Kidney capillary endothelial cell (primary cell): ENCODE results near the gene AMTN.

ENCODE experiments used
- DNase-seq: peaks from one replicate; pipeline ENCODE4 v3.0.0-alpha.2; 2018; ENCODE audit warnings: low spot score

Gene AMTN

DNA sequence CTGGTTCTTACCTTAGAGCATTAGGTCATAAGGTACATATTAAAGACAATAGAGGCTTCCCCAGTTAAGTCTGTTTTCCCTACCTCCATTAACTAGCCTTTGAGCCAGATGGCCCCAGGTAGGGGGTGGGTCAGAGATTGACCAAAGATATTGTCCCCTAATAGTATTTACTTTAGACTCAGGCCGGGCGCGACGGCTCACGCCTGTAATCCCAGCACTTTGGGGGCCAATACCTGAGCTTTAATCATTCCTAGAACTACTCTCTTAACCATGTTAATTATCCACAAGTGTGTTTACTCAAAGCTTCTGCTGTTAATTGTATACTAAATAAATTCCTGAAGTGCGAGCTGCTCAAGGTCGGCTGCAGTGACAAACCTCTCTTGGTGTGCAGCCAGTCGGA is 45.7 kb downstream of the AMTN start:
- no peak for DNase-seq

DNA sequence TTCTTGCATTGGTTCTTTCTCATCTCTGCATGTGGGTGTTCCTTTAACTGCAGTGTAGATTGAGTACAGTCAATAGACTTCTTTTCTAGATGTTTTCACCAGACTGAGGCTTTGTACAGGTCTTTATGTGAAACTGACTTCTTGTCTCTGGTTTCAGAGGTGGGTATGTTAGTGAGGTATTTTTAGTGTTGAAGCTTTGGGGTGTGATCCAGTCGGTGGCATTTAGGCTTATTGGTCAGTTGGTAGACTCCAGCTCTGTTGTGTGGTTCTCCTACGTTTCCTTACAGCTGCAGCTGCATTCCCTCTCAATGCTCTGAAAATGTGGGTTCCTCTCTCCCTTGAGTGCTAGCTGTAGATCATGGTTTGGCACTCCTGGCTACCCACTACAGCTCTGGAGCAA is 52.4 kb downstream of the AMTN start:
- DNase-seq = no peak

GRCh38 chr4:70571772-70572171 is 53.4 kb downstream of the AMTN start:
- DNase-seq = no peak

DNA sequence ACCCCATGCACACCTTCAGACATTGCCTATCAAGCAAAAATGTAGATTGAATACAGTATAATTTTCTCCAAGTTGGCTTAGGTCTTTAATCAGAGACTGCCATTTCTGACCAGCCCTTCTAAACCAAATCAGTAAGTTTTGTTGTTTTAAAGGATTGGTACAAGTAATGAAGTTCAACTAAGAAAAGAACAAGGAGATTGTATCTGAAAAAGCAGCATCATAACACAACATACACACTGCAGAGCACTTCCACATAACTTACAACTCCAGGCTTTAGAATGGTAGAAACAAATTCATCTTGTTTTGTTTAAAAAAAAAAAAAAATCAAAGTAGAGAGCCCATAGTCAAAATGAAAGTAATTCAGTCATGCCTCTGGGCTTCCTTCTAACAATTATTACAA is 57.6 kb downstream of the AMTN start:
- no peak for DNase-seq

- no peak for DNase-seq
Observed at GRCh38 chr4:70577220-70577927, 59.0 kb downstream of the AMTN start.

DNA sequence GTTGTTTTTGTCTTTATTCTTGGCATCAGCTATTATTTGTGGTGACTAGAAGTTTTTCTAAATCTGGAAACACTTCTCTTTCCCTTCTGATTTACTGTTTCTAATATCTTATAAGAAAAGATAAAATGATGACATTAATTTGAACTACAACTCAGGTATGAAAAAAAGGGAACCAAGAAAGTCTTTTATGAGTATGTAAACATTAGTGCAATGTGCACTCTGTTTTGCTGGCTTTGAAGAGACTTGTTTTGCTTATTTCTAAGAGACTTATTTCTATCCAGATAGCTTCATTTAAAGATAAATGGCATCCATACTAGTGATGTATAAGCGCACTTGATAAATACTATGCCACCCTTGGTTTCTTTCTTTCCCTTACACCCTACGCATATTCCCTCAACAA is 63.6 kb downstream of the AMTN start:
- DNase-seq = no peak
